Esophagus squamous epithelium (tissue), 4 donors: ENCODE measurements around the gene LPP.

Source experiments
- POLR2A ChIP-seq, 4 donors: fragments of 450-650 bp; IDR thresholded peaks; one replicate each; pipeline ENCODE4 v1.6.1; 2017; ENCODE audit warnings: antibody characterized with exemption in 4 of 4, mild to moderate bottlenecking in 4 of 4, moderate library complexity in 3 of 4
- TF ChIP-seq, protein P1 (sequence below), 6 experiments: fragments of 450-650 bp in 4 of 6; fragments of 200-600 bp in 2 of 6; sonication (generic) in 2 of 6; IDR thresholded peaks; one replicate each; pipeline ENCODE4 v1.5.1; 2016 to 2019; ENCODE audit warnings: antibody characterized with exemption in 6 of 6, mild to moderate bottlenecking in 4 of 6, moderate library complexity in 4 of 6

GRCh38 chr3:188200481-188200880 lies 46.5 kb downstream of the LPP start:
- TF ChIP-seq, protein P1, sequence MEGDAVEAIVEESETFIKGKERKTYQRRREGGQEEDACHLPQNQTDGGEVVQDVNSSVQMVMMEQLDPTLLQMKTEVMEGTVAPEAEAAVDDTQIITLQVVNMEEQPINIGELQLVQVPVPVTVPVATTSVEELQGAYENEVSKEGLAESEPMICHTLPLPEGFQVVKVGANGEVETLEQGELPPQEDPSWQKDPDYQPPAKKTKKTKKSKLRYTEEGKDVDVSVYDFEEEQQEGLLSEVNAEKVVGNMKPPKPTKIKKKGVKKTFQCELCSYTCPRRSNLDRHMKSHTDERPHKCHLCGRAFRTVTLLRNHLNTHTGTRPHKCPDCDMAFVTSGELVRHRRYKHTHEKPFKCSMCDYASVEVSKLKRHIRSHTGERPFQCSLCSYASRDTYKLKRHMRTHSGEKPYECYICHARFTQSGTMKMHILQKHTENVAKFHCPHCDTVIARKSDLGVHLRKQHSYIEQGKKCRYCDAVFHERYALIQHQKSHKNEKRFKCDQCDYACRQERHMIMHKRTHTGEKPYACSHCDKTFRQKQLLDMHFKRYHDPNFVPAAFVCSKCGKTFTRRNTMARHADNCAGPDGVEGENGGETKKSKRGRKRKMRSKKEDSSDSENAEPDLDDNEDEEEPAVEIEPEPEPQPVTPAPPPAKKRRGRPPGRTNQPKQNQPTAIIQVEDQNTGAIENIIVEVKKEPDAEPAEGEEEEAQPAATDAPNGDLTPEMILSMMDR (IDR thresholded peaks at IDR 0.05): no peak
- TF ChIP-seq POLR2A (IDR thresholded peaks at IDR 0.05): no peak
